ENCODE results near the gene GSTP1. TPM values are rescaled to one million over a fixed set of nuclear protein-coding genes. Genes with fewer than 3 reads are reported as not detected.
"Not testable (repeated sequence)": the region's sequence is repeated elsewhere in the genome, so short reads cannot be mapped to it uniquely, and the experiment has no call there.

The GSTP1 gene
- total and polyA plus RNA-seq, 9 of the 15 experiments (the other 6 are each of a cell fraction or from before 2014, with no cell fraction given): 592 to 2,150 (median 1,204) TPM

DNA sequence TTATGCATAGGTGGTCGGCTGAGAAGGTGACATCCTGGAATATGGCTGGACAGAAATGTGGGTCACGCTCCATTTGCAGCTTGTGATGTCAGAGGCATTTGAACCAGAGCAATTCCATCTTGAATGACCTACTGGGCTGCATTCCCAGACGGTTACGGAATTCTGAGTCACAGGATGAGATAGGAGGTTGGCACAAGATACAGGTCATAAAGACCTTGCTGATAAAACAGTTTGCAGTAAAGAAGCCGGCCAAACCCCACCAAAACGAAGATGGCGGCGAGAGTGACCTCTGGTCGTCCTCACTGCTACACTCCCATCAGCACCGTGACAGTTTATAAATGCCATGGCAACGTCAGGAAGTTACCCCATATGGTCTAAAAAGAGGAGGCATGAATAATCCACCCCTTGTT is 19.9 kb upstream of the GSTP1 start (continued):
- TF ChIP-seq NFIX (CRISPR knock-in tag; IDR thresholded peaks at IDR 0.05; ENCODE audit: low read depth): peak; percentile 48
- TF ChIP-seq GTF2A2 (tag; IDR thresholded peaks at IDR 0.05): peak; percentile 92
- TF ChIP-seq ZNF668 (CRISPR knock-in tag; IDR thresholded peaks at IDR 0.05): peak; percentile 93
- TF ChIP-seq SMARCA4 (IDR thresholded peaks at IDR 0.05): peak; percentile 79
- TF ChIP-seq ZNF75A (CRISPR knock-in tag; IDR thresholded peaks at IDR 0.05): peak; percentile 54; the same call in 1 of the 2 replicates
- TF ChIP-seq E2F3 (CRISPR knock-in tag; IDR thresholded peaks at IDR 0.05): peak; percentile 72
- peak; percentile 90; the same call in 1 of the 2 replicates for TF ChIP-seq ZNF165 (CRISPR knock-in tag; IDR thresholded peaks at IDR 0.05; ENCODE audit: borderline replicate concordance)
- TF ChIP-seq HIVEP1 (CRISPR knock-in tag; IDR thresholded peaks at IDR 0.05): peak; percentile 96
- TF ChIP-seq, protein P1, sequence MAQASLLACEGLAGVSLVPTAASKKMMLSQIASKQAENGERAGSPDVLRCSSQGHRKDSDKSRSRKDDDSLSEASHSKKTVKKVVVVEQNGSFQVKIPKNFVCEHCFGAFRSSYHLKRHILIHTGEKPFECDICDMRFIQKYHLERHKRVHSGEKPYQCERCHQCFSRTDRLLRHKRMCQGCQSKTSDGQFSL (CRISPR knock-in tag; IDR thresholded peaks at IDR 0.05): not testable (repeated sequence)
- TF ChIP-seq, protein P1 (tag; IDR thresholded peaks at IDR 0.05): peak in 1 of 2 experiments; percentile 95; a peak in 2 of 4 replicates
- TF ChIP-seq KLF1 (tag; IDR thresholded peaks at IDR 0.05): peak; percentile 49; the same call in 1 of the 2 replicates
- TF ChIP-seq, protein P2, sequence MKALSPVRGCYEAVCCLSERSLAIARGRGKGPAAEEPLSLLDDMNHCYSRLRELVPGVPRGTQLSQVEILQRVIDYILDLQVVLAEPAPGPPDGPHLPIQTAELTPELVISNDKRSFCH (CRISPR knock-in tag; IDR thresholded peaks at IDR 0.05): peak; percentile 84
- TF ChIP-seq, protein P2 (tag; IDR thresholded peaks at IDR 0.05): peak; percentile 99
- 0 out of 2 replicates have a peak, but pooled peaks have one; percentile 16 for TF ChIP-seq ZBTB26 (CRISPR knock-in tag; IDR thresholded peaks at IDR 0.05)
- TF ChIP-seq, protein P3, sequence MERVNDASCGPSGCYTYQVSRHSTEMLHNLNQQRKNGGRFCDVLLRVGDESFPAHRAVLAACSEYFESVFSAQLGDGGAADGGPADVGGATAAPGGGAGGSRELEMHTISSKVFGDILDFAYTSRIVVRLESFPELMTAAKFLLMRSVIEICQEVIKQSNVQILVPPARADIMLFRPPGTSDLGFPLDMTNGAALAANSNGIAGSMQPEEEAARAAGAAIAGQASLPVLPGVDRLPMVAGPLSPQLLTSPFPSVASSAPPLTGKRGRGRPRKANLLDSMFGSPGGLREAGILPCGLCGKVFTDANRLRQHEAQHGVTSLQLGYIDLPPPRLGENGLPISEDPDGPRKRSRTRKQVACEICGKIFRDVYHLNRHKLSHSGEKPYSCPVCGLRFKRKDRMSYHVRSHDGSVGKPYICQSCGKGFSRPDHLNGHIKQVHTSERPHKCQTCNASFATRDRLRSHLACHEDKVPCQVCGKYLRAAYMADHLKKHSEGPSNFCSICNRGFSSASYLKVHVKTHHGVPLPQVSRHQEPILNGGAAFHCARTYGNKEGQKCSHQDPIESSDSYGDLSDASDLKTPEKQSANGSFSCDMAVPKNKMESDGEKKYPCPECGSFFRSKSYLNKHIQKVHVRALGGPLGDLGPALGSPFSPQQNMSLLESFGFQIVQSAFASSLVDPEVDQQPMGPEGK (CRISPR knock-in tag; IDR thresholded peaks at IDR 0.05; ENCODE audit: borderline replicate concordance): peak; percentile 88
- TF ChIP-seq HSF4 (CRISPR knock-in tag; IDR thresholded peaks at IDR 0.05; ENCODE audit: borderline replicate concordance): peak; percentile 94; the same call in 1 of the 2 replicates
- peak; percentile 95 for TF ChIP-seq PTRF (tag; IDR thresholded peaks at IDR 0.05)
- 0 out of 2 replicates have a peak, but pooled peaks have one; percentile 67 for TF ChIP-seq ZFP1 (CRISPR knock-in tag; IDR thresholded peaks at IDR 0.05)
- peak; percentile 68 for TF ChIP-seq RFX1 (IDR thresholded peaks at IDR 0.05)
- peak; percentile 94 for TF ChIP-seq ZNF175 (CRISPR knock-in tag; IDR thresholded peaks at IDR 0.05; ENCODE audit: low read depth)
- TF ChIP-seq EP300 (IDR thresholded peaks at IDR 0.05; ENCODE audit: low read length): peak; percentile 42; the same call in 1 of the 2 replicates
- TF ChIP-seq TBL1XR1 (IDR thresholded peaks at IDR 0.05; ENCODE audit: low read length in 2 of 2): peak in 1 of 2 experiments; percentile 83; a peak in 2 of 4 replicates
- TF ChIP-seq CXXC5 (CRISPR knock-in tag; IDR thresholded peaks at IDR 0.05): peak; percentile 85
- TF ChIP-seq PTTG1 (tag; IDR thresholded peaks at IDR 0.05; ENCODE audit: low read depth): peak; percentile 95
- peak; percentile 94 for TF ChIP-seq ZNF41 (CRISPR knock-in tag; conservative IDR thresholded peaks at IDR 0.05)
- TF ChIP-seq ATF7 (IDR thresholded peaks at IDR 0.05): peak; percentile 80; the same call in 1 of the 2 replicates
- peak; percentile 53; the same call in 1 of the 2 replicates for TF ChIP-seq ETV5 (CRISPR knock-in tag; IDR thresholded peaks at IDR 0.05; ENCODE audit: low read depth)
